OCI-LY3 (cell line): ENCODE results near the gene JAML.

Experiments used
- CTCF ChIP-seq: fragments of 200-600, 300-600 bp; sonication (generic); IDR thresholded peaks from 2 replicates; pipeline ENCODE4 v1.5.1; 2014; ENCODE audit warnings: antibody characterized with exemption, low read length, low read depth
- EZH2phosphoT487 ChIP-seq: fragments of 200-600 bp; shearing (Covaris generic); IDR thresholded peaks from 2 replicates; pipeline ENCODE4 v1.6.1; 2018; ENCODE audit warnings: antibody characterized with exemption, mixed run types, low read depth

GRCh38 chr11:118240999-118241763, 16.4 kb upstream of the JAML start:
- TF ChIP-seq CTCF (no peak), EZH2phosphoT487 (no peak)
